K562 (cell line): ENCODE data around the gene MAP1LC3B2. TPM values are rescaled to one million over a fixed set of nuclear protein-coding genes. Genes with fewer than 3 reads are reported as not detected.

Experiments used
- ATAC-seq: fragments of 200-7000 bp; cut with Tn5 transposase; 3 replicates; pipeline ENCODE4 v1.9.1; 2020; ENCODE audit warnings: moderate library complexity
- BruUV-seq: library from RNA; stranded (reverse); fragments of 400-500 nt; replicated peaks from 2 replicates; lab custom pipeline; 2021; lab: Mats Ljungman, UMichigan
- CTCF ChIA-PET: fragments of 300-600 bp; formaldehyde crosslinking; extraction: SDS; loops from one replicate; lab custom pipeline; 2021; ENCODE audit warnings: low intra/inter-chr PET ratio; lab: Yijun Ruan, JAX
- POLR2A ChIA-PET: fragments of 300-600, 350-650 bp; sonication (Branson Sonifier 250); formaldehyde crosslinking; extraction: SDS; loops from one replicate; lab custom pipeline; 2021; ENCODE audit warnings: antibody characterized with exemption, inconsistent platforms; lab: Yijun Ruan, JAX
- DNase-seq, 4 experiments: peaks; one replicate each; pipeline versions ENCODE4 v3.0.0 to v3.0.0-alpha.2; 2011 to 2018; ENCODE audit warnings: low spot score in 3 of 4, mixed read lengths in 3 of 4; ENCODE audit errors: extremely low read depth in 1 of 4
- FAIRE-seq: peaks from 2 replicates; lab custom pipeline; 2011; peaks lifted over from hg19 to GRCh38; lab: Jason Lieb, UNC
- H2AFZ ChIP-seq: 2 replicates; pipeline ENCODE4 v1.6.0; 2011; ENCODE audit warnings: low read depth, low read length, control low read depth, inconsistent platforms
- H3K27ac ChIP-seq: fragments of 200-600 bp; 3 replicates; pipeline ENCODE4 v1.8.0; 2011; ENCODE audit warnings: low read depth, mild to moderate bottlenecking, control low read depth, inconsistent platforms, low read length, moderate library complexity, mixed read lengths; ENCODE audit errors: extremely low read depth
- H3K27me3 ChIP-seq, 2 experiments: fragments of 300-600 bp in 1 of 2; 2 replicates in 1 of 2; 3 replicates in 1 of 2; pipeline versions ENCODE4 v1.6.0 to v1.8.0; 2011; ENCODE audit warnings: inconsistent platforms in 2 of 2, low read length in 2 of 2, mild to moderate bottlenecking in 1 of 2, mixed read lengths in 1 of 2, moderate library complexity in 1 of 2; ENCODE audit not compliant: control insufficient read depth in 2 of 2, insufficient read depth in 2 of 2
- H3K36me3 ChIP-seq: fragments of 300-600 bp; 3 replicates; pipeline ENCODE4 v1.8.0; 2011; ENCODE audit warnings: mild to moderate bottlenecking, low read length, inconsistent platforms; ENCODE audit not compliant: control insufficient read depth, insufficient read depth
- H3K4me1 ChIP-seq, 2 experiments: fragments of 200-600 bp in 1 of 2; replicated peaks in 1 of 2; 2 replicates in 1 of 2; 3 replicates in 1 of 2; pipeline versions ENCODE4 v1.5.1 to v1.8.0; 2011; ENCODE audit warnings: inconsistent platforms in 2 of 2, low read length in 2 of 2, mild to moderate bottlenecking in 1 of 2, mixed read lengths in 1 of 2, moderate library complexity in 1 of 2; ENCODE audit not compliant: control insufficient read depth in 2 of 2, insufficient read depth in 2 of 2
- H3K4me2 ChIP-seq: 2 replicates; pipeline ENCODE4 v1.6.1; 2011; ENCODE audit warnings: low read length, control low read depth, inconsistent platforms, mixed read lengths; ENCODE audit not compliant: insufficient read depth
- H3K4me3 ChIP-seq: fragments of 200-600 bp; sonication (generic), shearing (Covaris generic); 2 replicates; pipeline ENCODE4 v1.5.1; 2016; ENCODE audit warnings: control low read depth, inconsistent platforms
- H3K79me2 ChIP-seq: fragments of 200-600 bp; 3 replicates; pipeline ENCODE4 v1.8.0; 2011; ENCODE audit warnings: low read length, inconsistent platforms; ENCODE audit not compliant: control insufficient read depth, insufficient read depth
- H3K9ac ChIP-seq, 2 experiments: 2 replicates each; pipeline versions ENCODE4 v1.6.0 to v1.6.1; 2011; ENCODE audit warnings: low read depth in 2 of 2, low read length in 2 of 2, control low read depth in 1 of 2, inconsistent platforms in 1 of 2, mild to moderate bottlenecking in 1 of 2, mixed read lengths in 1 of 2; ENCODE audit not compliant: insufficient read depth in 1 of 2
- H3K9me1 ChIP-seq: one replicate; pipeline ENCODE4 v1.6.0; 2011; ENCODE audit warnings: inconsistent platforms, mild to moderate bottlenecking, low read length, moderate library complexity; ENCODE audit not compliant: control insufficient read depth, insufficient read depth
- H3K9me3 ChIP-seq: replicated peaks from 2 replicates; pipeline ENCODE4 v1.5.1; 2011; ENCODE audit warnings: low read depth, low read length, inconsistent platforms; ENCODE audit not compliant: control insufficient read depth, insufficient read depth
- H4K20me1 ChIP-seq: replicated peaks from 2 replicates; pipeline ENCODE4 v1.6.1; 2011; ENCODE audit warnings: low read length, inconsistent platforms, mixed read lengths; ENCODE audit not compliant: control insufficient read depth, insufficient read depth
- ARID3A ChIP-seq: IDR thresholded peaks from 2 replicates; pipeline ENCODE4 v1.6.1; 2012; ENCODE audit warnings: low read depth, low read length, improper control_type of control experiment, borderline replicate concordance
- HIVEP1 ChIP-seq: fragments of 250-450 bp; sonication (Bioruptor Pico); IDR thresholded peaks from 2 replicates; pipeline ENCODE4 v1.4.0; 2020; ENCODE audit warnings: mild to moderate bottlenecking
- HMBOX1 ChIP-seq: sonication (generic); IDR thresholded peaks from 2 replicates; pipeline ENCODE4 v1.6.1; 2016
- KDM4B ChIP-seq, 2 experiments: fragments of 450-650 bp in 1 of 2; sonication (generic) in 1 of 2; IDR thresholded peaks; 2 replicates each; pipeline ENCODE4 v1.6.1; 2016 to 2017; ENCODE audit warnings: borderline replicate concordance in 2 of 2, antibody characterized with exemption in 1 of 2, low read depth in 1 of 2, mild to moderate bottlenecking in 1 of 2
- MAFK ChIP-seq: IDR thresholded peaks from 2 replicates; pipeline ENCODE4 v1.6.1; 2011; ENCODE audit warnings: low read length, improper control_type of control experiment
- REST ChIP-seq, 2 experiments: fragments of 450-650 bp; formaldehyde crosslinking in 1 of 2; IDR thresholded peaks; 2 replicates each; pipeline versions ENCODE4 v1.4.0 to v1.6.1; 2014 to 2020; ENCODE audit warnings: mild to moderate bottlenecking in 2 of 2, borderline replicate concordance in 1 of 2, low read depth in 1 of 2
- TFAP4 ChIP-seq: sonication (generic); formaldehyde crosslinking; IDR thresholded peaks from 2 replicates; pipeline ENCODE4 v1.8.0; 2022; ENCODE audit warnings: missing genetic modification reagents, mild to moderate bottlenecking, moderate library complexity, borderline replicate concordance
- ZNF551 ChIP-seq: fragments of 250-450 bp; sonication (Bioruptor Pico); IDR thresholded peaks from 2 replicates; pipeline ENCODE4 v1.5.0; 2021; ENCODE audit warnings: mild to moderate bottlenecking, moderate library complexity
- WGBS: fragments of 100-300 bp; shearing (Covaris generic); methylation state at CpG from one replicate; pipeline ENCODE4 v1.1.6; 2016; ENCODE audit warnings: low coverage, mixed read lengths; ENCODE audit not compliant: insufficient coverage; ENCODE audit errors: missing lambda C conversion rate; 5-methylcytosine and 5-hydroxymethylcytosine counted together
- in situ Hi-C: fragments of 300-500 bp; cut with MboI; formaldehyde crosslinking; loops from 4 replicates; pipeline ENCODE4 v1.15.0; 2018; ENCODE audit warnings: inconsistent platforms, mixed read lengths
- intact Hi-C: fragments of 100-400 bp; cut with micrococcal nuclease; formaldehyde crosslinking; loops from 2 replicates; pipeline ENCODE4 v1.14.2; 2022
- polyA plus RNA-seq, 8 experiments: library from polyadenylated mRNA; depleted of rRNA in 4 of 8; stranded (reverse) in 5 of 8; unstranded in 3 of 8; fragments of >200 nt; fragmentation: Nextera tagmentation in 2 of 8; fragmentation: Illumina TruSeq in 1 of 8; extraction: Ambion mirVana in 2 of 8; extraction: Trizol in 1 of 8; gene quantifications; 2 replicates each; pipeline versions ENCODE4 v1.2.1 to v1.2.3, GENCODE V29; 2011 to 2014; ENCODE audit warnings: inconsistent platforms in 1 of 8, missing spikeins in 1 of 8
- total RNA-seq, 7 experiments: library from RNA; depleted of rRNA in 6 of 7; stranded (reverse); fragments of >200 nt in 6 of 7; fragmentation: Illumina TruSeq in 2 of 7; extraction: Trizol in 2 of 7; gene quantifications; 2 replicates each; pipeline versions ENCODE4 v1.2.1 to v1.2.3, GENCODE V29; 2011 to 2021; ENCODE audit warnings: low replicate concordance in 1 of 7

Gene MAP1LC3B2
- total and polyA plus RNA-seq, 9 of the 15 experiments (the other 6 are each of a cell fraction or from before 2014, with no cell fraction given) = 0.53 to 2.8 (median 0.76) TPM; not detected in 2

GRCh38 chr12:116539905-116540482, 19.2 kb upstream of the MAP1LC3B2 start:
- in situ Hi-C loops = no loop called here
- intact Hi-C loops = no loop called here
- ChIA-PET CTCF (interaction anchor here (0.6 kb wide), 1 partner anchor 79 kb away, joined by 3 read pairs; no protein-coding TSS in a partner anchor), POLR2A (interaction anchor here (0.6 to 2.5 kb wide), 6 partner anchors 10 to 148 kb away, joined by 3 to 12 read pairs (median 4); partner anchors contain the start of gene MAP1LC3B2)
- H4K20me1 ChIP-seq = no peaks in the 10 kb centered on the region
- peak overlapping the region in 1 of 2 experiments; percentile 33; a peak in 1 of 4 replicates for H3K9ac ChIP-seq
- H2AFZ ChIP-seq = peak overlapping the region; percentile 52
- no peak overlapping the region for H3K27ac ChIP-seq
- no peaks in the 10 kb centered on the region for H3K79me2 ChIP-seq
- 32% methylated on average over 16 of the region's 17 CpGs for WGBS
- ATAC-seq = peak; percentile 48
- no peaks in the 10 kb centered on the region for H3K27me3 ChIP-seq
- H3K4me1 ChIP-seq = peaks cover 8 to 24% of the 10 kb centered on the region in 2 experiments
- no peak overlapping the region for H3K4me3 ChIP-seq
- no peak for FAIRE-seq
- no peak for DNase-seq
- no peaks in the 10 kb centered on the region for H3K9me3 ChIP-seq
- H3K36me3 ChIP-seq = no peaks in the 10 kb centered on the region
- no peak overlapping the region for H3K4me2 ChIP-seq
- BruUV-seq = no TSS peak
- no peaks in the 10 kb centered on the region for H3K9me1 ChIP-seq
- TF ChIP-seq HMBOX1 (0 out of 2 replicates have a peak, but pooled peaks have one; percentile 14), HIVEP1 (CRISPR knock-in tag) (no peak), ZNF551 (no peak), TFAP4 (CRISPR knock-in tag) (peak; percentile 55; the same call in 1 of the 2 replicates), ARID3A (no peak), KDM4B (IDR thresholded peaks at IDR 0.05; ENCODE audit: borderline replicate concordance in 2 of 2, low read depth in 1 of 2) (no peak), MAFK (peak; percentile 26; the same call in 1 of the 2 replicates), REST (IDR thresholded peaks at IDR 0.05; ENCODE audit: borderline replicate concordance) (peak; percentile 68), REST (CRISPR knock-in tag; IDR thresholded peaks at IDR 0.05; ENCODE audit: low read depth) (no peak)
